ENCODE data around the gene IFIT2.

DNA sequence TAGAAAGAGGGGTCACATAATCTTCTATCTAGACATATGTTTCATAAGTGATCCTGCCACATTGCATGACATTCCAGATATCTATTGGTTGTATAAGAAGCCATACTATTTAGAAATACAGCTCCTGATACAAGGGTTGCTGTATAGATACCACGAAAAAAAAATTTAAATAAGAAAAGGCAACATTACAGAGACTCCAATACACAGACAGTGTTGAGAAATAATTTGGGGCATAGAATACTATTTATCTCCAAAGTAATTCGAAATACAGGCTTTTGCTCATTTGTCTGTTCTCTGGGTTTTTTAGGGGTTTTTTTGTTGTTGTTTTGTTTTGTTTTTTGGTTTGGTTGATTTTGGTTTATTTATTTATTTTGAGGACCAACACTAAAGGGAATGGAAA is 2.6 kb downstream of the IFIT2 start:
- TF ChIP-seq, protein P1, sequence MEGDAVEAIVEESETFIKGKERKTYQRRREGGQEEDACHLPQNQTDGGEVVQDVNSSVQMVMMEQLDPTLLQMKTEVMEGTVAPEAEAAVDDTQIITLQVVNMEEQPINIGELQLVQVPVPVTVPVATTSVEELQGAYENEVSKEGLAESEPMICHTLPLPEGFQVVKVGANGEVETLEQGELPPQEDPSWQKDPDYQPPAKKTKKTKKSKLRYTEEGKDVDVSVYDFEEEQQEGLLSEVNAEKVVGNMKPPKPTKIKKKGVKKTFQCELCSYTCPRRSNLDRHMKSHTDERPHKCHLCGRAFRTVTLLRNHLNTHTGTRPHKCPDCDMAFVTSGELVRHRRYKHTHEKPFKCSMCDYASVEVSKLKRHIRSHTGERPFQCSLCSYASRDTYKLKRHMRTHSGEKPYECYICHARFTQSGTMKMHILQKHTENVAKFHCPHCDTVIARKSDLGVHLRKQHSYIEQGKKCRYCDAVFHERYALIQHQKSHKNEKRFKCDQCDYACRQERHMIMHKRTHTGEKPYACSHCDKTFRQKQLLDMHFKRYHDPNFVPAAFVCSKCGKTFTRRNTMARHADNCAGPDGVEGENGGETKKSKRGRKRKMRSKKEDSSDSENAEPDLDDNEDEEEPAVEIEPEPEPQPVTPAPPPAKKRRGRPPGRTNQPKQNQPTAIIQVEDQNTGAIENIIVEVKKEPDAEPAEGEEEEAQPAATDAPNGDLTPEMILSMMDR (IDR thresholded peaks at IDR 0.05; ENCODE audit: low read depth, low read length), result no peak
- TF ChIP-seq EZH2phosphoT487 (IDR thresholded peaks at IDR 0.05; ENCODE audit: low read depth), result no peak

Measured in OCI-LY3 (cell line).